ENCODE results near the gene M1AP. TPM values are rescaled to one million over a fixed set of nuclear protein-coding genes. Genes with fewer than 3 reads are reported as not detected.

Gene M1AP
- total RNA-seq, 1 donor from 2014 or later: 0.20 TPM

DNA sequence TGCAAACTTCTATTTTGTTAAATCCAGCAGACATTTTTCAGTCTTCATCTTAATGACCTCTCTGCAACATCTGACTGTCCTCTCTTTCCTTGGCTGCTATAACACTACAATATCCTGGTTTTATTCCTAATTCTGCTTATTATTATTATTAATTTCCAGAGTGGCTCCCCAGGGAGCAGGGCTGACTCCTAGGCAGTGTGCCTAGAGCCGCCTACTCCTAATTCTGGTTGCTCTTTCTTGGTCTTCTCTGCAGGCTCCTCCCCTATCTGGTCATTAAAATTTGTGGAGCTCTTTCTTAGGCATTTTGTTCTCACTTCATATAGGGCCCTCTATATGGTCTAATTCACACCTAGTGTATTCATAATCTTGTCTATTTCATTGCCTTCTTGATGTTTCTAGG lies 105.2 kb downstream of the M1AP start:
- H3K27me3 Mint-ChIP-seq (ENCODE audit: low read depth, unreplicated experiment): peaks cover 3% of the 10 kb centered on the region
- no peaks in the 10 kb centered on the region for H3K9me3 ChIP-seq (ENCODE audit: insufficient read depth, low read depth, low read length)
- no peak for FAIRE-seq

DNA sequence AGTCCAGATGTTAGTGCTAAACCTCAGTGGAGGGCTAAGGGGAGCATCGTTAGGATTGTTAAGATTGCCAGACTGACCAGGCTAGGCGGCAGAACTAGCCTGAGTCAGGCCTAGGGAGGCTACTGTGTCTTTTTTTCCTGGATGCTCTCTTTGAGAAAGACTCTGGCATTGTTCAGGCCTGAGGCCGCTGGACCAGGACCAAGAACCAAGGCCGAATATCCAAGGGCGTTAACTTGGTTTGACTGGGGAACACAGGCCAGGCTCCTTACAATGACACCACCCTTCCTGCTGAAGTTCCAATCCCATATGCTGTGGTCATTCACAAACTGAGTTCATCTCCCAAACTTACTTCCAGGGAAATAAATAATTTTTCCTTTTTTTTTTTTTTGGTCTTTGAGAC lies 107.8 kb downstream of the M1AP start:
- H3K36me3 ChIP-seq (ENCODE audit: insufficient read depth, low read length): no peaks in the 10 kb centered on the region
- FAIRE-seq: no peak
- Mint-ChIP-seq H3K4me3 (ENCODE audit: unreplicated experiment) (no peak overlapping the region), H3K27ac (ENCODE audit: unreplicated experiment) (no peak overlapping the region), H3K4me1 (ENCODE audit: low read depth, unreplicated experiment) (peaks cover 3% of the 10 kb centered on the region), H3K27me3 (ENCODE audit: low read depth, unreplicated experiment) (peaks cover 3% of the 10 kb centered on the region), H3K36me3 (ENCODE audit: low read depth, unreplicated experiment) (no peaks in the 10 kb centered on the region), H3K9me3 (ENCODE audit: unreplicated experiment) (no peaks in the 10 kb centered on the region)
- H2AFZ ChIP-seq (ENCODE audit: low read depth, low read length): no peak overlapping the region
- H4K20me1 ChIP-seq (ENCODE audit: insufficient read depth, low read length): no peaks in the 10 kb centered on the region
- H3K9ac ChIP-seq (ENCODE audit: low read length): no peak overlapping the region
- no peaks in the 10 kb centered on the region for H3K4me1 ChIP-seq (ENCODE audit: insufficient read depth, low read length)
- H3K4me2 ChIP-seq (ENCODE audit: low read length): no peak overlapping the region
- no peaks in the 10 kb centered on the region for H3K9me3 ChIP-seq (ENCODE audit: insufficient read depth, low read depth, low read length)
- no peak overlapping the region for H3K4me3 ChIP-seq (ENCODE audit: insufficient read depth, low read depth, low read length)
- H3K27ac ChIP-seq (ENCODE audit: low read depth, low read length): no peak overlapping the region
- no peak for DNase-seq (ENCODE audit: low read depth)
- H3K27me3 ChIP-seq (ENCODE audit: insufficient read depth, low read length): no peaks in the 10 kb centered on the region
- TF ChIP-seq EZH2 (IDR thresholded peaks at IDR 0.05; ENCODE audit: insufficient read depth, low read length) (no peak), CTCF (IDR thresholded peaks at IDR 0.05; ENCODE audit: insufficient read depth, low read depth, low read length) (no peak)
- H3K79me2 ChIP-seq (ENCODE audit: insufficient read depth, low read length): no peaks in the 10 kb centered on the region

More for the DNA sequence above, 105.2 kb downstream of the M1AP start:
- Mint-ChIP-seq H3K36me3 (ENCODE audit: low read depth, unreplicated experiment) (peaks cover 2% of the 10 kb centered on the region), H3K4me1 (ENCODE audit: low read depth, unreplicated experiment) (no peaks in the 10 kb centered on the region), H3K4me3 (ENCODE audit: unreplicated experiment) (no peak overlapping the region), H3K27ac (ENCODE audit: unreplicated experiment) (no peak overlapping the region), H3K9me3 (ENCODE audit: unreplicated experiment) (no peaks in the 10 kb centered on the region)
- DNase-seq (ENCODE audit: low read depth): no peak
- TF ChIP-seq EZH2 (IDR thresholded peaks at IDR 0.05; ENCODE audit: insufficient read depth, low read length): no peak
- no peak for TF ChIP-seq CTCF (IDR thresholded peaks at IDR 0.05; ENCODE audit: insufficient read depth, low read depth, low read length)
- H2AFZ ChIP-seq (ENCODE audit: low read depth, low read length): no peak overlapping the region
- no peaks in the 10 kb centered on the region for H3K27me3 ChIP-seq (ENCODE audit: insufficient read depth, low read length)
- H3K9ac ChIP-seq (ENCODE audit: low read length): no peak overlapping the region
- H3K4me2 ChIP-seq (ENCODE audit: low read length): no peak overlapping the region
- H3K79me2 ChIP-seq (ENCODE audit: insufficient read depth, low read length): no peaks in the 10 kb centered on the region
- no peak overlapping the region for H3K4me3 ChIP-seq (ENCODE audit: insufficient read depth, low read depth, low read length)
- no peaks in the 10 kb centered on the region for H4K20me1 ChIP-seq (ENCODE audit: insufficient read depth, low read length)
- H3K36me3 ChIP-seq (ENCODE audit: insufficient read depth, low read length): no peaks in the 10 kb centered on the region
- no peaks in the 10 kb centered on the region for H3K4me1 ChIP-seq (ENCODE audit: insufficient read depth, low read length)
- no peak overlapping the region for H3K27ac ChIP-seq (ENCODE audit: low read depth, low read length)

DNA sequence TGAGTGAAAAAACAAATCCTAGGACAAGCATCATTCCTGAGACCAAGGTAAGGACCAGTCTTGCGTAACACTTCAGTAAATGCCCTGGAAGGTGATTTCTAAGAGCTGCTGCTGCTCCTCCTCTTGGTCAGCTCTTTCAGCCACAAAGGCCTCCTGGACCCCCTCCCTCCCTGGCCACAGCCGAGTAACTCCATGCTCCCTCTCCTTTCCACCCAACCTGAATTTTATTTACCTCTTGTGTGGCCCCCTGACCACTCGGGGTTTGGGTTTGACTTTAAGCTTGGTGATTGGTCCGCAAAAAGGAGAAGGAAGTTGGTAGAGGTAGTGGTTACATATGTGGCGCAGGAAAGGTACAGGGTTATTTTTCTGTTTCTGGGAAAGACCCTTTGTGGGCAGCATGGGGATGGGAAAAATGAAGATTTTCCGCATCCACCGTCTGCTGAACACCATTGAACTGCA lies 109.2 kb downstream of the M1AP start:
- Histone ChIP-seq H3K9ac (ENCODE audit: low read length) (no peak overlapping the region), H3K27me3 (ENCODE audit: insufficient read depth, low read length) (no peaks in the 10 kb centered on the region), H4K20me1 (ENCODE audit: insufficient read depth, low read length) (no peaks in the 10 kb centered on the region), H3K4me2 (ENCODE audit: low read length) (no peak overlapping the region), H3K4me1 (ENCODE audit: insufficient read depth, low read length) (no peaks in the 10 kb centered on the region), H2AFZ (ENCODE audit: low read depth, low read length) (no peak overlapping the region), H3K36me3 (ENCODE audit: insufficient read depth, low read length) (peaks cover under 1% of the 10 kb centered on the region), H3K4me3 (ENCODE audit: insufficient read depth, low read depth, low read length) (no peak overlapping the region), H3K79me2 (ENCODE audit: insufficient read depth, low read length) (no peaks in the 10 kb centered on the region), H3K27ac (ENCODE audit: low read depth, low read length) (no peak overlapping the region), H3K9me3 (ENCODE audit: insufficient read depth, low read depth, low read length) (no peaks in the 10 kb centered on the region)
- H3K36me3 Mint-ChIP-seq (ENCODE audit: low read depth, unreplicated experiment): peaks cover 2% of the 10 kb centered on the region
- DNase-seq (ENCODE audit: low read depth) (no peak), FAIRE-seq (no peak)
- no peak for TF ChIP-seq EZH2 (IDR thresholded peaks at IDR 0.05; ENCODE audit: insufficient read depth, low read length)
- no peak for TF ChIP-seq CTCF (IDR thresholded peaks at IDR 0.05; ENCODE audit: insufficient read depth, low read depth, low read length)
- H3K9me3 Mint-ChIP-seq (ENCODE audit: unreplicated experiment): no peaks in the 10 kb centered on the region
- peaks cover 3% of the 10 kb centered on the region for H3K27me3 Mint-ChIP-seq (ENCODE audit: low read depth, unreplicated experiment)
- H3K4me1 Mint-ChIP-seq (ENCODE audit: low read depth, unreplicated experiment): peaks cover 3% of the 10 kb centered on the region
- no peak overlapping the region for H3K4me3 Mint-ChIP-seq (ENCODE audit: unreplicated experiment)
- no peak overlapping the region for H3K27ac Mint-ChIP-seq (ENCODE audit: unreplicated experiment)

Data from astrocyte (in vitro differentiated cells and primary cell).